HEK293 (cell line): ENCODE data around the gene PYGO2.

ENCODE experiments used
- CTCF ChIA-PET: fragments of 350-600 bp; formaldehyde crosslinking; extraction: SDS; loops from one replicate; lab custom pipeline; 2021; ENCODE audit warnings: antibody characterized with exemption; lab: Yijun Ruan, JAX
- POLR2A ChIA-PET: fragments of 300-600 bp; formaldehyde crosslinking; extraction: SDS; loops from one replicate; lab custom pipeline; 2020; ENCODE audit warnings: antibody characterized with exemption, inconsistent platforms; lab: Yijun Ruan, JAX
- H3K27ac ChIP-seq: fragments of 200-500 bp; sonication (Bioruptor generic); 2 replicates; pipeline ENCODE4 v1.5.1; 2014; ENCODE audit warnings: low read depth, low read length, control low read depth, inconsistent platforms; ENCODE audit errors: extremely low read depth
- H3K36me3 ChIP-seq, 2 experiments: fragments of 200-500 bp in 1 of 2; sonication (Bioruptor generic) in 1 of 2; 1 replicate in 1 of 2; 2 replicates in 1 of 2; pipeline ENCODE4 v1.5.1; 2014 to 2017; ENCODE audit warnings: inconsistent platforms in 2 of 2, low read length in 2 of 2; ENCODE audit not compliant: control insufficient read depth in 2 of 2, insufficient read depth in 1 of 2
- H3K4me1 ChIP-seq: fragments of 200-500 bp; sonication (Bioruptor generic); 2 replicates; pipeline ENCODE4 v1.5.1; 2014; ENCODE audit warnings: mild to moderate bottlenecking, low read length, inconsistent platforms; ENCODE audit not compliant: control insufficient read depth, insufficient read depth
- H3K4me3 ChIP-seq: 2 replicates; pipeline ENCODE4 v1.5.1; 2011; ENCODE audit warnings: low read depth, mild to moderate bottlenecking, control low read depth, low read length, moderate library complexity
- H3K9me3 ChIP-seq: fragments of 200-500 bp; sonication (Bioruptor generic); 2 replicates; pipeline ENCODE4 v1.5.1; 2014; ENCODE audit warnings: low read depth, low read length, inconsistent platforms; ENCODE audit not compliant: control insufficient read depth, insufficient read depth
- KLF1 ChIP-seq: fragments of 450-650 bp; formaldehyde crosslinking; IDR thresholded peaks from 2 replicates; pipeline ENCODE4 v1.5.1; 2016; ENCODE audit warnings: missing biosample characterization, missing genetic modification characterization
- KLF8 ChIP-seq: fragments of 450-650 bp; formaldehyde crosslinking; IDR thresholded peaks from 2 replicates; pipeline ENCODE4 v1.5.1; 2016; ENCODE audit warnings: missing biosample characterization, missing genetic modification characterization
- PBX3 ChIP-seq: sonication (generic); formaldehyde crosslinking; IDR thresholded peaks from 2 replicates; pipeline ENCODE4 v1.8.1; 2022; ENCODE audit warnings: mild to moderate bottlenecking, moderate library complexity, missing genetic modification reagents
- REPIN1 ChIP-seq: fragments of 450-650 bp; formaldehyde crosslinking; IDR thresholded peaks from 2 replicates; pipeline ENCODE4 v1.5.1; 2017; ENCODE audit warnings: missing biosample characterization, missing genetic modification characterization, low read depth
- YY1 ChIP-seq: fragments of 450-650 bp; formaldehyde crosslinking; IDR thresholded peaks from 2 replicates; pipeline ENCODE4 v1.5.1; 2018; ENCODE audit warnings: missing biosample characterization, missing genetic modification characterization
- ZBTB20 ChIP-seq: fragments of 450-650 bp; formaldehyde crosslinking; IDR thresholded peaks from 2 replicates; pipeline ENCODE4 v1.5.1; 2016; ENCODE audit warnings: missing biosample characterization, missing genetic modification characterization
- ZBTB48 ChIP-seq: fragments of 450-650 bp; formaldehyde crosslinking; IDR thresholded peaks from 2 replicates; pipeline ENCODE4 v1.5.1; 2016; ENCODE audit warnings: missing biosample characterization, missing genetic modification characterization
- ZNF112 ChIP-seq: fragments of 450-650 bp; formaldehyde crosslinking; IDR thresholded peaks from 2 replicates; pipeline ENCODE4 v1.5.0; 2017; ENCODE audit warnings: missing biosample characterization, missing genetic modification characterization
- ZNF341 ChIP-seq: fragments of 450-650 bp; formaldehyde crosslinking; IDR thresholded peaks from 2 replicates; pipeline ENCODE4; 2016; ENCODE audit warnings: low read depth, missing biosample characterization, missing genetic modification characterization
- ZNF488 ChIP-seq: fragments of 450-650 bp; formaldehyde crosslinking; IDR thresholded peaks from 2 replicates; pipeline ENCODE4 v1.5.1; 2016; ENCODE audit warnings: missing biosample characterization, missing genetic modification characterization
- ZNF600 ChIP-seq: fragments of 450-650 bp; formaldehyde crosslinking; IDR thresholded peaks from 2 replicates; pipeline ENCODE4 v1.5.1; 2016; ENCODE audit warnings: missing biosample characterization, missing genetic modification characterization
- ZNF629 ChIP-seq: fragments of 450-650 bp; formaldehyde crosslinking; IDR thresholded peaks from 2 replicates; pipeline ENCODE4 v1.5.1; 2017; ENCODE audit warnings: missing biosample characterization, missing genetic modification characterization
- ZNF660 ChIP-seq: fragments of 450-650 bp; IDR thresholded peaks from 2 replicates; pipeline ENCODE4 v1.5.1; 2018; ENCODE audit warnings: missing biosample characterization, mild to moderate bottlenecking, missing genetic modification characterization
- ZNF792 ChIP-seq: fragments of 450-650 bp; formaldehyde crosslinking; IDR thresholded peaks from 2 replicates; pipeline ENCODE4 v1.5.1; 2016; ENCODE audit warnings: missing biosample characterization, missing genetic modification characterization
- ZNF837 ChIP-seq: fragments of 450-650 bp; formaldehyde crosslinking; IDR thresholded peaks from 2 replicates; pipeline ENCODE4 v1.5.1; 2016; ENCODE audit warnings: missing biosample characterization, missing genetic modification characterization
- ZXDB ChIP-seq: fragments of 450-650 bp; formaldehyde crosslinking; IDR thresholded peaks from 2 replicates; pipeline ENCODE4 v1.5.1; 2016; ENCODE audit warnings: missing biosample characterization, missing genetic modification characterization
- TF ChIP-seq, protein P1 (sequence below): fragments of 450-650 bp; formaldehyde crosslinking; IDR thresholded peaks from 2 replicates; pipeline ENCODE4 v1.5.0; 2017; ENCODE audit warnings: missing biosample characterization, missing genetic modification characterization, borderline replicate concordance

PYGO2 gene

GRCh38 chr1:154958036-154958435, 3.5 kb downstream of the PYGO2 start:
- Histone ChIP-seq H3K36me3 (peaks cover 3 to 24% of the 10 kb centered on the region in 2 experiments), H3K4me1 (peaks cover 9% of the 10 kb centered on the region)
- TF ChIP-seq ZNF837 (no peak), YY1 (tag by site-specific recombination) (no peak), ZXDB (tag by site-specific recombination) (no peak), PBX3 (CRISPR knock-in tag) (no peak), ZNF488 (tag by site-specific recombination) (no peak)
- TF ChIP-seq, all 188 proteins: peak for 0
- POLR2A ChIA-PET, result interaction anchor here (3.9 kb wide), 1 partner anchor 14 kb away, joined by 41 read pairs; the partner anchor contains the start of gene SHC1
- Histone ChIP-seq H3K9me3 (no peaks in the 10 kb centered on the region), H3K27ac (no peak overlapping the region), H3K4me3 (no peak overlapping the region)
- CTCF ChIA-PET, result interaction anchor here (0.6 kb wide), 1 partner anchor 211 kb away, joined by 3 read pairs; no protein-coding TSS in a partner anchor

- H3K9me3 ChIP-seq, result no peaks in the 10 kb centered on the region
- ChIA-PET POLR2A (interaction anchor here (1.2 to 3.9 kb wide), 4 partner anchors 15 to 398 kb away, joined by 3 to 41 read pairs (median 5); partner anchors contain the start of gene SHC1), CTCF (interaction anchor here (0.6 to 3.0 kb wide), 5 partner anchors 8 to 105 kb away, joined by 3 to 9 read pairs (median 3); no protein-coding TSS in a partner anchor)
- H3K4me3 ChIP-seq, result no peak overlapping the region
- no peak overlapping the region for H3K27ac ChIP-seq
- H3K4me1 ChIP-seq, result peaks cover 5% of the 10 kb centered on the region; the same call in 1 of the 2 replicates
- TF ChIP-seq KLF1 (peak; percentile 93), ZNF792 (tag by site-specific recombination) (no peak)
- H3K36me3 ChIP-seq, result peaks cover 3 to 22% of the 10 kb centered on the region in 2 experiments
Measured at GRCh38 chr1:154957091-154957657, 4.4 kb downstream of the PYGO2 start.

DNA sequence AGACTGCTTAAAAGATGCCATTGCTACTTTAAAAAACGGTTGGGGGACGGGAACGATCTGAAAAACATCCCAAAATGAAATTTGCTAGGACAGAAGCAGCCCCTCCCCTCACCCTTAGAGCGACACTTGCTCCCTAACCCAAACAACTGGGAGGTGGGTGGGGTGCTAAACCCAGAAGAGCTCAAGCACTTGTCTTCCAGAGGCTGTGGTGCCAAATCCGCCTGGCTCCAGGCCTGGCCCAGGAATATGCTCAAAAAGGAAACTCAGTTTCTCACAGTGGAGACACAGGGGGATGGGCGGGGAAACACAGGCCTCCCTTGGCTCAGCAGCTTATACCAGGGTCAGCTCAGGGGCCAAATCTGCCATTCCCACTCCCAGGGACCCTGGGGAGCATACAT, 5.0 kb downstream of the PYGO2 start:
- peaks cover 5% of the 10 kb centered on the region; the same call in 1 of the 2 replicates for H3K4me1 ChIP-seq
- H3K9me3 ChIP-seq, result no peaks in the 10 kb centered on the region
- H3K27ac ChIP-seq, result no peak overlapping the region
- TF ChIP-seq ZNF600 (tag by site-specific recombination) (0 out of 2 replicates have a peak, but pooled peaks have one; percentile 9), ZNF341 (peak; percentile 84), ZNF660 (tag by site-specific recombination) (no peak), ZBTB48 (tag by site-specific recombination) (peak; percentile 96), ZNF629 (tag by site-specific recombination) (no peak), ZBTB20 (tag by site-specific recombination) (peak; percentile 48; the same call in 1 of the 2 replicates), ZNF112 (tag by site-specific recombination) (no peak), KLF8 (tag by site-specific recombination) (0 out of 2 replicates have a peak, but pooled peaks have one; percentile 6), REPIN1 (no peak)
- TF ChIP-seq, protein P1, sequence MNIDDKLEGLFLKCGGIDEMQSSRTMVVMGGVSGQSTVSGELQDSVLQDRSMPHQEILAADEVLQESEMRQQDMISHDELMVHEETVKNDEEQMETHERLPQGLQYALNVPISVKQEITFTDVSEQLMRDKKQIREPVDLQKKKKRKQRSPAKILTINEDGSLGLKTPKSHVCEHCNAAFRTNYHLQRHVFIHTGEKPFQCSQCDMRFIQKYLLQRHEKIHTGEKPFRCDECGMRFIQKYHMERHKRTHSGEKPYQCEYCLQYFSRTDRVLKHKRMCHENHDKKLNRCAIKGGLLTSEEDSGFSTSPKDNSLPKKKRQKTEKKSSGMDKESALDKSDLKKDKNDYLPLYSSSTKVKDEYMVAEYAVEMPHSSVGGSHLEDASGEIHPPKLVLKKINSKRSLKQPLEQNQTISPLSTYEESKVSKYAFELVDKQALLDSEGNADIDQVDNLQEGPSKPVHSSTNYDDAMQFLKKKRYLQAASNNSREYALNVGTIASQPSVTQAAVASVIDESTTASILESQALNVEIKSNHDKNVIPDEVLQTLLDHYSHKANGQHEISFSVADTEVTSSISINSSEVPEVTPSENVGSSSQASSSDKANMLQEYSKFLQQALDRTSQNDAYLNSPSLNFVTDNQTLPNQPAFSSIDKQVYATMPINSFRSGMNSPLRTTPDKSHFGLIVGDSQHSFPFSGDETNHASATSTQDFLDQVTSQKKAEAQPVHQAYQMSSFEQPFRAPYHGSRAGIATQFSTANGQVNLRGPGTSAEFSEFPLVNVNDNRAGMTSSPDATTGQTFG, result no peak
- peak overlapping the region; percentile 59 for H3K4me3 ChIP-seq
- peaks cover 3 to 22% of the 10 kb centered on the region in 2 experiments for H3K36me3 ChIP-seq
- CTCF ChIA-PET, result interaction anchor here (0.6 to 3.0 kb wide), 12 partner anchors 9 to 129 kb away, joined by 3 to 10 read pairs (median 6); partner anchors contain the start of genes ADAM15 and FLAD1
- POLR2A ChIA-PET, result interaction anchor here (1.2 to 3.9 kb wide), 9 partner anchors 9 to 397 kb away, joined by 3 to 41 read pairs (median 5); partner anchors contain the start of genes ADAM15, PMVK and SHC1
